SK-N-MC (cell line): ENCODE data around the gene BCL10.

ENCODE experiments used
- EZH2 ChIP-seq: fragments of 200-600 bp; sonication (generic); IDR thresholded peaks from one replicate; pipeline ENCODE4 v1.6.1; 2017; ENCODE audit warnings: antibody characterized with exemption
- FOXP2 ChIP-seq: optimal IDR thresholded peaks from 2 replicates; pipeline ENCODE3; 2011; ENCODE audit warnings: mild to moderate bottlenecking, moderate library complexity; ENCODE audit not compliant: insufficient read depth; ENCODE audit errors: extremely low read length, control extremely low read depth
- POLR2AphosphoS5 ChIP-seq: IDR thresholded peaks from 2 replicates; pipeline ENCODE4 v1.6.1; 2012; ENCODE audit warnings: mild to moderate bottlenecking, low read depth, low read length, borderline replicate concordance

DNA sequence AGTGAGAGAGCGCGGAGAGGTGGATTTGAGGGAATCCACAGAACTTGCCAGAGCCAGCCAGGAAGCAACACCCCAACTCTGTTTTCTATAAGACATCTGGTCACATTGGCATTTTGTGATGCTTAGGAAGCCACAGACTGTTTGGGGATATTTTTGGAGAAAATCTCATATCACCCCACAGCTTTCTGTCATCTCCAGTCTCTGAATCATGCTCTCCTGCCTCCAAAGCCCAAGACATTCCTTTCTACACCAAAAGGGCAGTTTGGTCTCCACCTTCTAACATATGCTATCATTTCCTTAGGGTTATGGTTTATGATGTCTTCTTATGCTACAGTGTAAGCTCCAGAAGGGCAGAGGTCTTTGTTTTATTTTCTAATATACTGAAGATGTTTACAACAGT lies 14.4 kb upstream of the BCL10 start:
- TF ChIP-seq EZH2 (no peak), POLR2AphosphoS5 (no peak), FOXP2 (no peak)
